CD14-positive monocyte (primary cell): ENCODE data around the gene ADTRP. TPM values are rescaled to one million over a fixed set of nuclear protein-coding genes. Genes with fewer than 3 reads are reported as not detected.
A peak's percentile ranks its signal among the peaks of the same experiment; 100 is the strongest.

Source experiments
- DNase-seq, 3 donors: peaks; one replicate each; pipeline ENCODE4 v3.0.0-alpha.2; 2011 to 2022
- H2AFZ ChIP-seq: 2 replicates; pipeline ENCODE4 v1.6.0; 2012; ENCODE audit warnings: mild to moderate bottlenecking, low read depth, low read length, inconsistent platforms; ENCODE audit not compliant: insufficient read depth, poor library complexity, severe bottlenecking
- H3K27ac ChIP-seq, 2 donors: 1 replicate in 1 of 2; 2 replicates in 1 of 2; pipeline ENCODE4 v1.5.1; 2012 to 2013; ENCODE audit warnings: low read length in 2 of 2, control low read depth in 1 of 2, inconsistent platforms in 1 of 2, low read depth in 1 of 2, mild to moderate bottlenecking in 1 of 2
- H3K27me3 ChIP-seq, 2 donors: one replicate each; pipeline versions ENCODE4 v1.6.0 to v1.6.1; 2011 to 2013; ENCODE audit warnings: low read length in 2 of 2; ENCODE audit not compliant: control insufficient read depth in 2 of 2, insufficient read depth in 2 of 2
- H3K36me3 ChIP-seq, 2 donors: replicated peaks in 1 of 2; 1 replicate in 1 of 2; 2 replicates in 1 of 2; pipeline versions ENCODE4 v1.5.1 to v1.6.1; 2012 to 2013; ENCODE audit warnings: low read length in 2 of 2, control low read depth in 1 of 2, inconsistent platforms in 1 of 2, mild to moderate bottlenecking in 1 of 2; ENCODE audit not compliant: insufficient read depth in 2 of 2, control insufficient read depth in 1 of 2
- H3K4me1 ChIP-seq, 2 donors: 1 replicate in 1 of 2; 2 replicates in 1 of 2; pipeline versions ENCODE4 v1.5.1 to v1.6.1; 2012 to 2013; ENCODE audit warnings: low read length in 2 of 2, control low read depth in 1 of 2, inconsistent platforms in 1 of 2, mild to moderate bottlenecking in 1 of 2, moderate library complexity in 1 of 2; ENCODE audit not compliant: insufficient read depth in 2 of 2, control insufficient read depth in 1 of 2
- H3K4me2 ChIP-seq: replicated peaks from 2 replicates; pipeline ENCODE3; 2012; ENCODE audit warnings: low read length, moderate library complexity, mild to moderate bottlenecking; ENCODE audit not compliant: poor library complexity, severe bottlenecking; ENCODE audit errors: extremely low read depth
- H3K4me3 ChIP-seq, 3 experiments: fragments of 200-600 bp in 1 of 3; sonication (generic) in 1 of 3; replicated peaks in 1 of 3; 1 replicate in 2 of 3; 2 replicates in 1 of 3; pipeline ENCODE4 v1.5.1; 2011 to 2013; ENCODE audit warnings: low read length in 3 of 3, mild to moderate bottlenecking in 3 of 3, control low read depth in 2 of 3, low read depth in 2 of 3, inconsistent platforms in 1 of 3, moderate library complexity in 1 of 3
- H3K79me2 ChIP-seq: 2 replicates; pipeline ENCODE4 v1.6.0; 2012; ENCODE audit warnings: mild to moderate bottlenecking, control low read depth, inconsistent platforms, low read length, moderate library complexity; ENCODE audit not compliant: insufficient read depth
- H3K9ac ChIP-seq: 2 replicates; pipeline ENCODE4 v1.6.0; 2017; ENCODE audit warnings: low read length, mild to moderate bottlenecking; ENCODE audit not compliant: insufficient read depth, poor library complexity, severe bottlenecking
- H3K9me3 ChIP-seq, 2 donors: replicated peaks in 1 of 2; 1 replicate in 1 of 2; 2 replicates in 1 of 2; pipeline versions ENCODE4 v1.5.1 to v1.6.1; 2012 to 2013; ENCODE audit warnings: low read length in 2 of 2, control low read depth in 1 of 2; ENCODE audit not compliant: control insufficient read depth in 1 of 2, insufficient read depth in 1 of 2
- H4K20me1 ChIP-seq: 2 replicates; pipeline ENCODE4 v1.6.0; 2012; ENCODE audit warnings: mild to moderate bottlenecking, low read length, control low read depth, moderate library complexity; ENCODE audit not compliant: insufficient read depth
- H3K27ac Mint-ChIP-seq, 7 donors: one replicate each; pipeline ENCODE4 v1.8.0; 2020; ENCODE audit warnings: mild to moderate bottlenecking in 7 of 7, mixed read lengths in 7 of 7, moderate library complexity in 6 of 7, inconsistent platforms in 2 of 7
- H3K27me3 Mint-ChIP-seq, 3 donors: one replicate each; pipeline ENCODE4 v1.8.0; 2021 to 2022; ENCODE audit warnings: low read depth in 3 of 3, mild to moderate bottlenecking in 3 of 3, mixed read lengths in 3 of 3, moderate library complexity in 3 of 3, inconsistent platforms in 1 of 3
- H3K36me3 Mint-ChIP-seq, 2 donors: one replicate each; pipeline ENCODE4 v1.8.0; 2020; ENCODE audit warnings: mixed read lengths in 2 of 2, inconsistent platforms in 1 of 2, mild to moderate bottlenecking in 1 of 2
- H3K4me1 Mint-ChIP-seq: one replicate; pipeline ENCODE4 v1.8.0; 2020; ENCODE audit warnings: mild to moderate bottlenecking, mixed read lengths
- H3K4me3 Mint-ChIP-seq, 2 donors: one replicate each; pipeline ENCODE4 v1.8.0; 2020; ENCODE audit warnings: mild to moderate bottlenecking in 2 of 2, mixed read lengths in 2 of 2, moderate library complexity in 1 of 2
- H3K9me3 Mint-ChIP-seq, 7 donors: one replicate each; pipeline ENCODE4 v1.8.0; 2020 to 2022; ENCODE audit warnings: mixed read lengths in 7 of 7, mild to moderate bottlenecking in 6 of 7, moderate library complexity in 6 of 7, inconsistent platforms in 2 of 7
- CTCF ChIP-seq: fragments of 200-600 bp; IDR thresholded peaks from one replicate; pipeline ENCODE4 v1.8.0; 2022; ENCODE audit warnings: antibody characterized with exemption, mild to moderate bottlenecking
- WGBS: methylation state at CpG from one replicate; pipeline ENCODE4 v1.1.5; 2013; ENCODE audit warnings: missing lambda C conversion rate; ENCODE audit not compliant: insufficient coverage; 5-methylcytosine and 5-hydroxymethylcytosine counted together
- intact Hi-C, 2 donors: fragments of 100-400 bp; cut with micrococcal nuclease; formaldehyde crosslinking; loops; one replicate each; pipeline versions ENCODE4 v1.15.0 to v1.15.1; 2023
- polyA plus RNA-seq, 3 donors: library from polyadenylated mRNA; depleted of rRNA in 1 of 3; unstranded in 2 of 3; stranded (reverse) in 1 of 3; fragments of 300-500 nt in 2 of 3; fragments of >200 nt in 1 of 3; fragmentation: Illumina TruSeq in 2 of 3; gene quantifications; 1 replicate in 2 of 3; 2 replicates in 1 of 3; pipeline ENCODE4 v1.2.3, GENCODE V29; 2012 to 2021
- small RNA-seq: library from RNA; depleted of rRNA; stranded (forward); fragments of <200 nt; gene quantifications from one replicate; pipeline ENCODE3, GENCODE V24; 2012; ENCODE audit warnings: low read depth; ENCODE audit not compliant: insufficient read length

The ADTRP gene
- polyA plus RNA-seq, 3 donors: 0.04 to 0.20 TPM; not detected in 1

GRCh38 chr6:11667876-11668275 lies 110.7 kb downstream of the ADTRP start:
- H3K4me3 ChIP-seq: no peak overlapping the region
- H3K4me3 Mint-ChIP-seq: no peak overlapping the region

GRCh38 chr6:11665604-11666326 lies 112.8 kb downstream of the ADTRP start:
- H3K27me3 ChIP-seq: peaks cover 0 to 2% of the 10 kb centered on the region in 2 donors
- no peaks in the 10 kb centered on the region for H3K9me3 ChIP-seq
- DNase-seq: peak in 1 of 3 donors; percentile 16
- no peak overlapping the region for H3K4me3 ChIP-seq
- whole genome bisulfite sequencing: no CpG with 5 or more reads among the region's 2 CpGs
- H3K36me3 ChIP-seq: no peaks in the 10 kb centered on the region
- no peak overlapping the region for H3K9ac ChIP-seq
- H2AFZ ChIP-seq: no peak overlapping the region
- H3K4me2 ChIP-seq: no peak overlapping the region
- intact Hi-C loops: loop anchor here in 1 of 2 donors (10.0 kb wide), 1 partner anchor 629 kb away; the partner anchor contains the start of gene EDN1
- Mint-ChIP-seq H3K4me1 (peaks cover 4% of the 10 kb centered on the region), H3K9me3 (peaks cover 0 to 11% (median 2%) of the 10 kb centered on the region in 7 donors), H3K27me3 (peaks cover 0 to 1% (median 0%) of the 10 kb centered on the region in 3 donors), H3K27ac (no peak overlapping the region), H3K36me3 (no peaks in the 10 kb centered on the region), H3K4me3 (no peak overlapping the region)
- H3K79me2 ChIP-seq: no peaks in the 10 kb centered on the region
- H3K4me1 ChIP-seq: no peaks in the 10 kb centered on the region
- no peaks in the 10 kb centered on the region for H4K20me1 ChIP-seq
- H3K27ac ChIP-seq: no peak overlapping the region
- TF ChIP-seq CTCF: no peak

More at GRCh38 chr6:11667876-11668275, 110.7 kb downstream of the ADTRP start:
- H4K20me1 ChIP-seq: no peaks in the 10 kb centered on the region
- no peak overlapping the region for H3K9ac ChIP-seq
- TF ChIP-seq CTCF: no peak
- H3K9me3 Mint-ChIP-seq: peaks cover 0 to 11% (median 3%) of the 10 kb centered on the region in 7 donors
- no CpG with 5 or more reads among the region's 2 CpGs for WGBS
- H2AFZ ChIP-seq: no peak overlapping the region
- no peak overlapping the region for H3K27ac Mint-ChIP-seq
- H3K36me3 Mint-ChIP-seq: no peaks in the 10 kb centered on the region
- no peaks in the 10 kb centered on the region for H3K36me3 ChIP-seq
- no peak overlapping the region for H3K27ac ChIP-seq
- H3K4me2 ChIP-seq: no peak overlapping the region
- no peaks in the 10 kb centered on the region for H3K9me3 ChIP-seq
- no peaks in the 10 kb centered on the region for H3K79me2 ChIP-seq
- intact Hi-C loops: loop anchor here in 1 of 2 donors (10.0 kb wide), 1 partner anchor 627 kb away; the partner anchor contains the start of gene EDN1
- H3K27me3 ChIP-seq: peaks cover 0 to 2% of the 10 kb centered on the region in 2 donors
- DNase-seq: no peak
- peaks cover 4% of the 10 kb centered on the region for H3K4me1 Mint-ChIP-seq
- H3K4me1 ChIP-seq: no peaks in the 10 kb centered on the region
- H3K27me3 Mint-ChIP-seq: peaks cover 0 to 1% (median 0%) of the 10 kb centered on the region in 3 donors

Small RNA genes lying within 50 kb of the gene (small RNA-seq; reads per million reads assigned to genes)
- gene RF00272: not detected

Other genes with a start within 250 kb of the ADTRP start
- 10 to 100 TPM; 11.7 to 33.4 (median 19.7) TPM for gene TMEM170B, start 241.1 kb downstream of the ADTRP start, polyA plus RNA-seq
- gene HIVEP1, start 233.5 kb upstream of the ADTRP start, polyA plus RNA-seq: 1 to 10 TPM; 1.7 to 8.7 (median 2.7) TPM